GM18873 (cell line): ENCODE results near the gene SPTBN1.

Experiments used
- ATAC-seq: cut with Tn5 transposase; IDR thresholded peaks from one replicate; pipeline ENCODE4 v1.9.1; 2021; ENCODE audit warnings: mild to moderate bottlenecking, moderate library complexity, moderate number of reproducible peaks; ENCODE audit not compliant: unreplicated experiment, low FRiP score

The SPTBN1 gene

GRCh38 chr2:54566896-54567295, 110.8 kb downstream of the SPTBN1 start:
- no peak for ATAC-seq

DNA sequence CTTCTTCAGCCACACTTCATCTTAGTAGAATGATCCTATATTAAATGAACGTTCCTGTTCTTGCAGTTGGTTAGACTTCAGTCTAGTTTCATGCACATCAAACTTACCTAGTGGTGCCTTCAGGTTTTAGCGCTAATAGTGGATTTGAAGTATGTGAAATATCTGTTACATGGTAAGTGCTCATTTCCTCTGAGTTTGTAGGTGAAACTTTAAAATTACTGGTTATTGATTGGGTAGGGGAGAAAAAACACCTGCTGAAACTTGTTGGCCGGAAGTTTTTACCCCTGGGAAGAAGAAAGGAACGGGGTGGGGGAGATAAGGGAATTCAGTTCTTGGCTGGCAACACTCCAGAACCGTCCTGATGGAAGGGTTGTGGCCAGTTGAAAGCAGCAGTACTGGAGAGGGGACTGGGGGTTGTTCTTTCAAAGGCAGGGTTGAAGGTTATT, 112.8 kb downstream of the SPTBN1 start:
- ATAC-seq = peak; percentile 32

- peak; percentile 8 for ATAC-seq
Observed at GRCh38 chr2:54569745-54570301, 113.7 kb downstream of the SPTBN1 start.

- ATAC-seq = no peak
Observed at GRCh38 chr2:54570321-54570855, 114.3 kb downstream of the SPTBN1 start.

- peak; percentile 58 for ATAC-seq
Observed at GRCh38 chr2:54570925-54571694, 115.0 kb downstream of the SPTBN1 start.

GRCh38 chr2:54572262-54572635, 116.1 kb downstream of the SPTBN1 start:
- ATAC-seq = no peak

DNA sequence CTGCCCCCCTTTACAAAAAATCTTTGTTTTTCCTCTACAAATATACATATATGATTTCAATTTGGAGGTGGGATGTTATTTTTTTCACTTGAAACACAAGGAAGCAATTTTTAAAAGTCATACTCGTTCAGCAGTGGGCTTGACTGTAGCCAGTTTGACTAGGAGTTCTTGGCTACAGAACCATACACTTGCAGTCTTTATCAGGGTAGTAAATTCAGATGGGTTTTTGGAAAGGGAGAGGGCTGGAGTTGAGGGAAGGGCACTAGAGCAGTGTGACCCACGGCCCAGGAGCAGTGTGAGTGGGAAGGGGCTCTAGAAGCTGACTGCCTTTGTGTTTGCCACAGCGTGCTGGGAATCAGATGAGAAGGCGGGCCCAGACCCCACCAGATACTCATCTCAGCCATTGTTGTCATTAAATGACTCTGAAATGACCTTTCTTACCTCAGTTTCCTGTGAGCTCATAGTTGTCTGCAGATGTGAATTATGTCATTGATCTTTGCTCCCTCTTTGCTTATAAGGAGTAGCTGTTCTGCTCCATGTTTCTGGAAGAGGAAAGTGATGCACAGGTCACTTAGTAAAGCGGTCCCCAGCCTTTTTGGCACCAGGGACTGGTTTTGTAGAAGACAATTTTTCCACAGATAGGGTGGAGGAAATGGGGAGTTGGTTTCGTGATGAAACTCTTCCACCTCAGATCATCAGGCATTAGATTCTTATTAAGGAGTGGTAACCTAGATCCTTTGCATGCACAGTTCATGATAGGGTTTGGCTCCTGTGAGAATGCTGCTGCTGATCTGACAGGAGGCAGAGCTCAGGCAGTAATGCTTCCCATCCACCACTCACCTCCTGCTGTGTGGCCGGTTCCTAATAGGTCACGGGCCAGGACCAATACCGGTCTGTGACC, 116.8 kb downstream of the SPTBN1 start:
- no peak for ATAC-seq

- ATAC-seq = no peak
Observed at GRCh38 chr2:54573537-54573919, 117.4 kb downstream of the SPTBN1 start.

DNA sequence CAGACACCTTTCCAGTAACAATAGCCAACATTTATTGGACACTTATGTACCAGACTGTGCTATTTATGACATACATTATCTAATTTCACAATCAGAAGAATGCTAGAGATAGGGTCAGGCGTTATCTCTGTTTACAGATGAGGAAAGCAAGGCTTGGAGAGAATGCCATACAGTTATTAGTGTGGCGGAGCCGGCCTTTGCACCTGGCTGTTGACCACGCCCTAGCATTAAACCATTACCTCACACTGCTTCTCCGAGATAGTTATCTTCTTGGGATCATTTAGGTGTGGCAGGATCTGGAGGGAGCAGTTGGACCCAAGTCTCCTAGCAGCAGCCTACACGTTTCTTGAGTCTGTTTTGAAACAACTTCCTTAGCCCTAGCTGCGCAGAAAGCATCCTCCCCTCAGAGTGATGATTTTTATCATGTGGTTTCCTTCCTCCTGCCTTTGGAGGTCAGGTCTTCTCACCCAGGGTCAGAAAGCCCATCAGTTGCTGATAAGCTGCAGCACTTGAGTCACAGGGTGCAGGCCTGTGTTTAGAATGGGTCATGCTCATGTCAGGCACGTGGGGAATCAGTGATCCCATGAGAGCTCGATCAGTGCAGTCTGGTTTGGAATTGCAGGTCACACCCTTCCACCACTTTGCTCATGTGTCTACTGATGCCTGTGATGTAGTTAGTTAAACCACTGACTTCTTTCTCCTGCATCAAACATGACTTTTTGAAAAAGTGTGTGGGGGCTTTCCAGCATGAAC, 118.2 kb downstream of the SPTBN1 start:
- no peak for ATAC-seq

DNA sequence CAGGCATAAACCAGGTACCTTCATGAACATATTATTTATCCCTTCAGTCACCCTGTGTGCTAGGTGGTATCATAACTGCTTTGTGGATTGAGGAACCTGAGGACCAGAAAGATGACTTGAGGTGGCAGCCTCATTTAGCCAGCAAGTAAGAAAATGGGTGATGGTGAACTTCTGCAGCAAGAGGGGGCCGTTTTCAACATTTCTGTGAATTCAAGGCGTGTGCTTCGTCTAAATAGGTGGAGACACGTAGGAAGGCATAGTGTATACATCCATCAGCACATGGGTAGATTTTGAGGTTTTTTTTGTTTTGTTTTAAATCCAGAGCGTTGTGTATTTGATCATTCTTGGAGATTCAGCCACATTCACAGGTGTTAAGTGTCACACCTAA, 118.7 kb downstream of the SPTBN1 start:
- no peak for ATAC-seq

DNA sequence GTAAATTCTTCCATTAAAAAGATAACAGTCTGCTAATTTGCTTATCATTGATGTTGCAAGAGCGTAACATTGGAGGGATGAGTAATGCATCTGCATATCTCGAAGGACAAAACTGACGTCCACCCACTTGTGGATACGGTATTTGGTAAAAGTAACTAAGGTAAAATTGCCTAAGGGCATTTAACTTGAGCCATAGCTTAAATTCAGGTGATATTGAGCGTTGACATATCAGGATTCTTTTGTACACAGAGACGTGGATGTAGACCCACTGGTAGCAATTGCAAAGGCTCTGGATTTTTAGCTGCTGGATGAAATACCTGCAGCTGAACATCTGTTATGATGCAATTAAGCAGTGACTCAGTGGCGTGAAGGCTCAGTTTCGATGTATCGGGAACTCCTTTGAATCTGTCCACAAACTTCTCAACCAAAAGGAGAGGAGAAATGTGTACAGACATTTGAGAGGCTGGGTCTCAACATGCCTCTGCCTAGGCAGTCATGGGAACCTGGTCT, 119.3 kb downstream of the SPTBN1 start:
- ATAC-seq = no peak

GRCh38 chr2:54577035-54577434, 120.9 kb downstream of the SPTBN1 start:
- ATAC-seq = no peak

GRCh38 chr2:54577944-54578647, 122.0 kb downstream of the SPTBN1 start:
- no peak for ATAC-seq

DNA sequence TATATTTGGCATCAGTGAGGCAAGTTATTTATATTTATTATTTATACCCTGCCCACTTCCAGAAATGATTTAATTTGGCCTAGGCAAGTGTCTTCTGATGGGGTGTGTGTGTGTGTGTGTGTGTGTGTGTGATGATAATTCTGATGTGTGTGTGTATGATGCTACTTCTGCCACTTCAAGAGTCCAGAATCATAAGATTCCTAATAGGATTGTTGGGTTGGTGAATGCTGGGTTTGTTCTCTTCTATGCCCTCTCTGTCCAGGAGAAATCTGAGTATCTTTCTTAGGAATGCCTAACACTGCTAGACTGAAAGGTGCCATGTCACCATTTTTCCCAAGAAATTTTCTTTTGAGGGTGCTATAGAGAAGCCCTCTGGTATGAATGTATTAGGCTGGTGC, 122.5 kb downstream of the SPTBN1 start:
- ATAC-seq = no peak

DNA sequence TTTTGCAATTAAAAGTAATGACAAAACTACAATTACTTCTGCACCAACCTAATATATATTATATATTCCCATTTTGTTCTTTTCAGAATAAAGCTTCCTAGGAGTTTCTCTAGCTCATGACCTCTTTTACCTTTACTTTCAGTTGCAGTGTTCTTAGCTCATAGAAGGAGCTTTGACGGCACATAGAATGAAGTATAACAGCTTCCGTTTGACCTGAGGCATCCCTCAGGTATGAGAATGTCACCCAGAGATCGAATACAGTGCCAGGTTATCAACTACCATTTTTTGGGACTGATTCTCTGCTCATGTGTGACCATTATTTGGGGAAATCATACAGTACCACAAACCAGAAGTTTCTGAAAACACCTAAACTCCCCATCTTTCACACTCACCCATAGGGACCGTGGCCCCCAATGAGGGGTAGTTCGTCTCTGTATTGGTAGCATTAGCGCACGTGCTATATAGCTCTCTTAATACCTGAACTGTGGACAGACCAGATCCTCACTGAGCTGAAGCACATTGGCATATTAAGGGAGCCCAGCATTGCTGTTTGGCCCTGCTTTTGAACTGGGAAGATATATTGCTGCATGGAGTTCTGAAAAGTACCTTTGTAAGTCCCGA, 123.0 kb downstream of the SPTBN1 start:
- no peak for ATAC-seq

DNA sequence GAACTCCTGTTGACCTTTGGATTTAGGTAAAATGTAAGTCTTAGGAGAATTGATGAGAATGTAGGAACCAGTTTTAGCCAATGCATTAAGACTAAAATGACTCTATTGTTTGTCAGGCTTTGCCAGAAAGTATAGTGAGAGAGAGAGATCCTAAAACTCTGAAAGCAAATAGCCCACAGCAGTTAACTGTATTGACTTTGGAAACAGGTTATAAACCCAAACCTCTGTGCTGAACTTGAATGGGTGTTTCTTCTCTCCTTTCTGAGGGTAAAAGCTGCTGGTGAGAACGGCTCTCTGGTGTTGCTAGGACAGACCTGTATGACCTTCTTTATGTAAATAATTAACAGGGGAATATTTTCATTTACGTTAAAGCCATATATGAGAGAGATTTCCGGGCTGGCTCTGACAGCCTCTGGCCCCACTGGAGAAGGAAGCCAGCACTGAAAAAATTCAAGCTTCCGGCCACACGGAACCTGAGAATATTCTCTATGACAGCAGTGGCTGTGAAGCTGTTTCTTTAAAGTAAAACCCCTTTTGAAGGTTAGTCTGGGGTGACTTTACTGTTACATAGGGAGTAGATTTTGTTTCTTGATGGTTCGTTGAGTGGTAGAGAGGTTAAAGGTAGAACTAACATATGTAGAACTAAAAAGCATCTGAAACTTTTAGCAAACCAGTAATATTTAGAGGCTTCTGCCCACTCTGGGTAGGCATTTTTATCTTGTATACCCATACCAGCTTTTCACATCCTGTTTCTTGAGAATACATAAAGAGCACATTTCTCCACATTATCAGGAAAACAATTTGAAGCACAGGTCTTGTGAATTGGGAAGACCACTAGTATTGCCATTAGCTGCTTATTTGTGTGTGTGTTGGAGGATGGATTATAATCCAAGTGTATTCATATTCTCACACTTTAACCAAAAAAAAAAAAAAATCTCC, 123.8 kb downstream of the SPTBN1 start:
- ATAC-seq = peak; percentile 92

GRCh38 chr2:54581326-54582039, 125.4 kb downstream of the SPTBN1 start:
- ATAC-seq = no peak
